Fibroblast of skin of scalp (primary cell): ENCODE measurements around the gene FAM168A.
"Not testable (repeated sequence)": the region's sequence is repeated elsewhere in the genome, so short reads cannot be mapped to it uniquely, and the experiment has no call there.

ENCODE experiments used
- DNase-seq: peaks from one replicate; pipeline ENCODE4 v3.0.0-alpha.2; 2013

FAM168A gene

GRCh38 chr11:73465871-73466270 lies 132.0 kb downstream of the FAM168A start:
- no peak for DNase-seq

GRCh38 chr11:73465023-73465675 lies 132.8 kb downstream of the FAM168A start:
- DNase-seq = peak; percentile 40

- peak; percentile 17 for DNase-seq
These were observed 133.6 kb downstream of the FAM168A start for GRCh38 chr11:73464347-73464746.

- peak; percentile 71 for DNase-seq
These were observed 134.6 kb downstream of the FAM168A start for GRCh38 chr11:73463359-73463758.

- DNase-seq = no peak
These were observed 135.9 kb downstream of the FAM168A start for GRCh38 chr11:73461964-73462363.

GRCh38 chr11:73461335-73461840 lies 136.5 kb downstream of the FAM168A start:
- peak; percentile 29 for DNase-seq

- DNase-seq = no peak
These were observed 139.7 kb downstream of the FAM168A start for GRCh38 chr11:73458201-73458600.

- no peak for DNase-seq
These were observed 142.9 kb downstream of the FAM168A start for GRCh38 chr11:73454987-73455386.

- no peak for DNase-seq
These were observed 144.3 kb downstream of the FAM168A start for GRCh38 chr11:73453562-73453961.

GRCh38 chr11:73452726-73453125 lies 145.2 kb downstream of the FAM168A start:
- DNase-seq = no peak

GRCh38 chr11:73451896-73452295 lies 146.0 kb downstream of the FAM168A start:
- no peak for DNase-seq

- DNase-seq = no peak
These were observed 151.1 kb downstream of the FAM168A start for GRCh38 chr11:73446766-73447165.

- no peak for DNase-seq
These were observed 151.9 kb downstream of the FAM168A start for GRCh38 chr11:73445980-73446379.

GRCh38 chr11:73439002-73439843 lies 158.7 kb downstream of the FAM168A start:
- peak; percentile 73 for DNase-seq

- not testable (repeated sequence) for DNase-seq
These were observed 161.1 kb downstream of the FAM168A start for GRCh38 chr11:73436859-73437258.

GRCh38 chr11:73431396-73431795 lies 166.5 kb downstream of the FAM168A start:
- DNase-seq = no peak

- DNase-seq = no peak
These were observed 167.6 kb downstream of the FAM168A start for GRCh38 chr11:73430326-73430725.

GRCh38 chr11:73429121-73429750 lies 168.7 kb downstream of the FAM168A start:
- peak; percentile 70 for DNase-seq

GRCh38 chr11:73428699-73429098 lies 169.2 kb downstream of the FAM168A start:
- peak; percentile 15 for DNase-seq

- no peak for DNase-seq
These were observed 169.7 kb downstream of the FAM168A start for GRCh38 chr11:73428227-73428626.

GRCh38 chr11:73426219-73426850 lies 171.6 kb downstream of the FAM168A start:
- DNase-seq = peak; percentile 87

GRCh38 chr11:73425108-73425507 lies 172.8 kb downstream of the FAM168A start:
- DNase-seq = no peak

- no peak for DNase-seq
These were observed 174.4 kb downstream of the FAM168A start for GRCh38 chr11:73423506-73423905.
